SK-N-SH (cell line): Measurements from ENCODE around the gene THSD7A. TPM values are rescaled to one million over a fixed set of nuclear protein-coding genes. Genes with fewer than 3 reads are reported as not detected.

Experiments used
- CTCF ChIA-PET: fragments of 300-600, 350-600 bp; formaldehyde crosslinking; extraction: SDS; loops from one replicate; lab custom pipeline; 2021; lab: Yijun Ruan, JAX
- POLR2A ChIA-PET: fragments of 350-600 bp; sonication (Branson Sonifier 250); formaldehyde crosslinking; extraction: SDS; loops from one replicate; lab custom pipeline; 2020; ENCODE audit warnings: antibody characterized with exemption, inconsistent platforms; lab: Yijun Ruan, JAX
- DNase-seq: peaks from one replicate; pipeline ENCODE4 v3.0.0; 2012
- H2AFZ ChIP-seq: fragments of 200-600 bp; sonication (generic); 2 replicates; pipeline ENCODE4 v1.8.1; 2016; ENCODE audit warnings: antibody characterized with exemption, mild to moderate bottlenecking, low read depth
- H3F3A ChIP-seq: fragments of 200-600 bp; sonication (generic); replicated peaks from 2 replicates; pipeline ENCODE3; 2016; ENCODE audit warnings: antibody characterized with exemption, mild to moderate bottlenecking; ENCODE audit not compliant: insufficient read depth
- H3K27ac ChIP-seq, 2 experiments: fragments of 200-500 bp in 1 of 2; fragments of 200-600 bp in 1 of 2; sonication (Bioruptor generic) in 1 of 2; sonication (generic), shearing (Covaris generic) in 1 of 2; 2 replicates each; pipeline versions ENCODE4 v1.5.1 to v1.6.1; 2014 to 2016; ENCODE audit warnings: low read depth in 2 of 2, inconsistent platforms in 1 of 2, low read length in 1 of 2, mild to moderate bottlenecking in 1 of 2, mixed read lengths in 1 of 2
- H3K27me3 ChIP-seq: fragments of 200-600 bp; sonication (generic), shearing (Covaris generic); 2 replicates; pipeline ENCODE4 v1.6.1; 2016; ENCODE audit warnings: mixed run types; ENCODE audit not compliant: insufficient read depth
- H3K36me3 ChIP-seq, 2 experiments: fragments of 200-500 bp in 1 of 2; fragments of 200-600 bp in 1 of 2; sonication (Bioruptor generic) in 1 of 2; sonication (generic) in 1 of 2; replicated peaks in 1 of 2; 2 replicates each; pipeline versions ENCODE3 to v1.5.1; 2014 to 2016; ENCODE audit warnings: low read length in 1 of 2, mild to moderate bottlenecking in 1 of 2; ENCODE audit not compliant: insufficient read depth in 2 of 2, control insufficient read depth in 1 of 2
- H3K4me1 ChIP-seq, 2 experiments: fragments of 200-500 bp in 1 of 2; fragments of 200-600 bp in 1 of 2; sonication (Bioruptor generic) in 1 of 2; sonication (generic), shearing (Covaris generic) in 1 of 2; 2 replicates each; pipeline versions ENCODE4 v1.5.1 to v1.6.1; 2014 to 2016; ENCODE audit warnings: low read depth in 1 of 2, low read length in 1 of 2, mixed run types in 1 of 2; ENCODE audit not compliant: insufficient read depth in 2 of 2, control insufficient read depth in 1 of 2
- H3K4me2 ChIP-seq: fragments of 200-600 bp; sonication (generic), shearing (Covaris generic); 2 replicates; pipeline ENCODE4 v1.6.1; 2017; ENCODE audit warnings: mixed run types
- H3K4me3 ChIP-seq, 2 experiments: fragments of 200-500 bp in 1 of 2; fragments of 200-600 bp in 1 of 2; sonication (Bioruptor generic) in 1 of 2; sonication (generic), shearing (Covaris generic) in 1 of 2; 2 replicates each; pipeline versions ENCODE4 v1.5.1 to v1.8.1; 2014 to 2016; ENCODE audit warnings: low read depth in 2 of 2, inconsistent platforms in 1 of 2, low read length in 1 of 2, mild to moderate bottlenecking in 1 of 2, mixed read lengths in 1 of 2, moderate library complexity in 1 of 2
- H3K79me2 ChIP-seq: fragments of 200-600 bp; sonication (generic); 2 replicates; pipeline ENCODE4 v1.8.1; 2017; ENCODE audit warnings: mild to moderate bottlenecking; ENCODE audit not compliant: insufficient read depth
- H3K9ac ChIP-seq: fragments of 200-600 bp; sonication (generic); 2 replicates; pipeline ENCODE4 v1.6.1; 2017; ENCODE audit warnings: mixed run types
- H3K9me2 ChIP-seq: fragments of 200-600 bp; sonication (generic); 2 replicates; pipeline ENCODE4 v1.6.1; 2017; ENCODE audit warnings: mixed run types
- H3K9me3 ChIP-seq: fragments of 200-600 bp; sonication (generic); 2 replicates; pipeline ENCODE4 v1.6.1; 2017; ENCODE audit warnings: mixed run types, mild to moderate bottlenecking, moderate library complexity
- H4K20me1 ChIP-seq: fragments of 200-600 bp; sonication (generic); 2 replicates; pipeline ENCODE4 v1.6.1; 2017; ENCODE audit warnings: mild to moderate bottlenecking, mixed run types; ENCODE audit not compliant: insufficient read depth
- CHD2 ChIP-seq: fragments of 150-350 bp; IDR thresholded peaks from 2 replicates; pipeline ENCODE4 v1.6.1; 2018; ENCODE audit warnings: low read length; ENCODE audit not compliant: partially characterized antibody
- CTCF ChIP-seq: fragments of 200-600 bp; sonication (generic); IDR thresholded peaks from 2 replicates; pipeline ENCODE4 v1.6.1; 2017; ENCODE audit warnings: antibody characterized with exemption, mild to moderate bottlenecking, moderate library complexity
- EZH2phosphoT487 ChIP-seq: fragments of 200-600 bp; sonication (generic); IDR thresholded peaks from 2 replicates; pipeline ENCODE4 v1.6.1; 2017; ENCODE audit warnings: low read depth, mixed run types, mild to moderate bottlenecking, antibody characterized with exemption, moderate library complexity, borderline replicate concordance
- FOXJ3 ChIP-seq: sonication (generic); formaldehyde crosslinking; IDR thresholded peaks from 2 replicates; pipeline ENCODE4 v1.5.1; 2020; ENCODE audit warnings: mild to moderate bottlenecking, missing genetic modification reagents
- GABPA ChIP-seq: IDR thresholded peaks from 2 replicates; pipeline ENCODE4 v1.4.0; 2012; ENCODE audit warnings: low read depth, mild to moderate bottlenecking
- IRF3 ChIP-seq: fragments of 150-350 bp; IDR thresholded peaks from 2 replicates; pipeline ENCODE4 v1.6.1; 2016; ENCODE audit warnings: mild to moderate bottlenecking, low read depth, low read length
- JUND ChIP-seq: IDR thresholded peaks from 2 replicates; pipeline ENCODE4 v1.4.0; 2012
- MAX ChIP-seq: IDR thresholded peaks from 2 replicates; pipeline ENCODE4 v1.4.0; 2012; ENCODE audit warnings: low read depth
- MEF2A ChIP-seq: IDR thresholded peaks from 2 replicates; pipeline ENCODE4 v1.4.0; 2012; ENCODE audit warnings: low read depth, borderline replicate concordance
- MXI1 ChIP-seq: IDR thresholded peaks from 2 replicates; pipeline ENCODE4 v1.6.1; 2012; ENCODE audit warnings: mild to moderate bottlenecking, low read depth, low read length, improper control_type of control experiment
- NRF1 ChIP-seq: IDR thresholded peaks from 2 replicates; pipeline ENCODE4 v1.6.1; 2012; ENCODE audit warnings: low read depth, mild to moderate bottlenecking, low read length
- RAD21 ChIP-seq: IDR thresholded peaks from 2 replicates; pipeline ENCODE4 v1.6.1; 2012; ENCODE audit warnings: mild to moderate bottlenecking, low read length
- RCOR1 ChIP-seq: fragments of 150-350 bp; IDR thresholded peaks from 2 replicates; pipeline ENCODE4 v1.6.1; 2017; ENCODE audit warnings: antibody characterized with exemption, low read length
- REST ChIP-seq: IDR thresholded peaks from 2 replicates; pipeline ENCODE4 v1.6.1; 2012; ENCODE audit warnings: mild to moderate bottlenecking, low read depth, low read length, moderate library complexity
- SIN3A ChIP-seq: IDR thresholded peaks from 2 replicates; pipeline ENCODE4 v1.6.1; 2012; ENCODE audit warnings: low read depth, mild to moderate bottlenecking, low read length, moderate library complexity, borderline replicate concordance
- TCF12 ChIP-seq: IDR thresholded peaks from 2 replicates; pipeline ENCODE4 v1.4.0; 2012
- TEAD4 ChIP-seq: IDR thresholded peaks from 2 replicates; pipeline ENCODE4 v1.4.0; 2012; ENCODE audit warnings: mild to moderate bottlenecking, borderline replicate concordance; ENCODE audit not compliant: insufficient read depth
- USF1 ChIP-seq: IDR thresholded peaks from 2 replicates; pipeline ENCODE4 v1.4.0; 2012; ENCODE audit warnings: low read depth, borderline replicate concordance
- WGBS: methylation state at CpG from one replicate; pipeline ENCODE4 v1.1.6; 2017; ENCODE audit warnings: low lambda C conversion rate; 5-methylcytosine and 5-hydroxymethylcytosine counted together
- polyA plus RNA-seq, 3 experiments: library from polyadenylated mRNA; depleted of rRNA; stranded (reverse); fragments of >200 nt; gene quantifications; 2 replicates each; pipeline ENCODE4 v1.2.3, GENCODE V29; 2012

Gene THSD7A
- polyA plus RNA-seq, 1 of the 3 experiments (the other 2 are of a cell fraction) = 0.16 TPM

- Histone ChIP-seq H3K9me3 (no peaks in the 10 kb centered on the region), H3K4me1 (peaks cover 0 to 8% of the 10 kb centered on the region in 2 experiments; a peak in 2 of 4 replicates), H3K9me2 (no peaks in the 10 kb centered on the region; the same call in 1 of the 2 replicates), H3K27ac (no peak overlapping the region), H3K9ac (no peak overlapping the region), H3K79me2 (no peaks in the 10 kb centered on the region), H2AFZ (no peak overlapping the region), H3K36me3 (no peaks in the 10 kb centered on the region), H3K27me3 (no peaks in the 10 kb centered on the region), H3K4me2 (no peak overlapping the region), H3K4me3 (no peak overlapping the region), H4K20me1 (no peaks in the 10 kb centered on the region), H3F3A (no peaks in the 10 kb centered on the region)
- WGBS = 57% methylated on average over 4 of the region's 4 CpGs
- CTCF ChIA-PET = interaction anchor here (1.4 to 2.1 kb wide), 2 partner anchors 21 to 512 kb away, joined by 3 to 9 read pairs; partner anchors contain the start of gene THSD7A
- TF ChIP-seq GABPA = no peak
- TF ChIP-seq MAX = no peak
- TF ChIP-seq IRF3 = no peak
- no peak for TF ChIP-seq JUND
- TF ChIP-seq RAD21 = no peak
- no peak for TF ChIP-seq CHD2
- no peak for TF ChIP-seq TEAD4
- no peak for TF ChIP-seq REST
- no peak for TF ChIP-seq MEF2A
- no peak for TF ChIP-seq FOXJ3
- TF ChIP-seq EZH2phosphoT487 = no peak
- no peak for TF ChIP-seq USF1
- no peak for TF ChIP-seq TCF12
- no peak for TF ChIP-seq RCOR1
- TF ChIP-seq SIN3A = no peak
- no peak for TF ChIP-seq MXI1
- TF ChIP-seq NRF1 = no peak
- no peak for TF ChIP-seq CTCF
- POLR2A ChIA-PET = no interaction called here
- no peak for DNase-seq
These were observed 21.9 kb downstream of the THSD7A start for GRCh38 chr7:11810043-11810625.
